Activated CD8-positive, alpha-beta memory T cell treated with anti-CD3 and anti-CD28 coated beads, Interleukin-2, amount 50 U/mL, for 1 hour (primary cell): ENCODE data around the gene IRF3.

ENCODE experiments used
- DNase-seq: peaks from one replicate; pipeline ENCODE4 v3.0.0-alpha.2; 2020; ENCODE audit errors: extremely low read depth

Gene IRF3

DNA sequence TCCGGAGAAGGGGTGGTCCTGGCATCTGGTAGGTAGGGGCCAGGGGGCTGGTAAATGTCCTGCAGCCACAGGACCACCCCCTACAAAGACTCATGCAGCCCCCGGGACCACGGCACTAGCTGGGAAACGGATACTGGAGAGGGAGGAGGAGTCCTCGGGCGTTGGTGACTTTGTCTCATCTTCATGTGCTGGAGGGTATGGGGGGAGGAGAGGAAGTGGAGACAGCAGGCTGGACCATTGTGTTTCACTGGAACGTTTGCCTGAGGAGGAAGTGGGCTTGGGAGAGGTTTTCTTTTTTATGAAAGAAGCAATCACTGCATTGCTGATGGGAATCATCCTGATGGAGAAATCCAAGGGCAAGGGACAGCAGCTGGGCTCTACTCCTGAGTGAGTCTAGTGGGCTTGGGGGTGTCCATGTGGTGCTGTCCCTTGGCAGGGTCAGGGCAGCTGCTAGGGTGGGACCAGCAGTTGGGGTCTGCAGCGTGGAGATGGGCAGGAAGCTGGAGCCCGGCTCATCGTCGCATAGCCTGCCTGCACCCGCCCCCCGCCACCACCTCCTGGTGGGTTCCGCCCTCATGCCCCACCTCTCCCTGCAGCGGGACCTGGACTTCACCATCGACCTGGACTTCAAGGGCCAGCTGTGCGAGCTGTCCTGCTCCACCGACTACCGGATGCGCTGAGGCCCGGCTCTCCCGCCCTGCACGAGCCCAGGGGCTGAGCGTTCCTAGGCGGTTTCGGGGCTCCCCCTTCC is 22.1 kb upstream of the IRF3 start:
- DNase-seq: no peak

DNA sequence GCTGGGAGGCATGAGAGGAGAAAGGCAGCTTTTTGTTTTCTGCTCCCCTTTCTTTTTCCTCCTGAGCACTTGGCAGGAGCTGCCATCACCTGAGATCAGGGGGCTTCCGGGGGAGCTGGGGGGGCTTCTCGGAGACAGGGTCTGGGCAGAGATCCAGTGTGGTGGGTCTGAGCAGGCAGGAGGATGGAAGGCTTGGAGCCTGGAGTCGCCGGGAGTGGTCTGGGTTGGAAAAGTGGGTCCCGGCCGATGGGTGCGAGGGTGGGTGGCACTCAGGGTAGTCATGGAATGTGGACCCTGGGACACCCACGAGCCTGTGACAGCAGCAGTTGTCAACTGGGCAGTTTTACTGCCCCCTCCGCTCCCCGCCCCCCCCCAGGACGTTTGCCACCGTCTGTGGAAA is 21.5 kb upstream of the IRF3 start:
- DNase-seq: no peak

DNA sequence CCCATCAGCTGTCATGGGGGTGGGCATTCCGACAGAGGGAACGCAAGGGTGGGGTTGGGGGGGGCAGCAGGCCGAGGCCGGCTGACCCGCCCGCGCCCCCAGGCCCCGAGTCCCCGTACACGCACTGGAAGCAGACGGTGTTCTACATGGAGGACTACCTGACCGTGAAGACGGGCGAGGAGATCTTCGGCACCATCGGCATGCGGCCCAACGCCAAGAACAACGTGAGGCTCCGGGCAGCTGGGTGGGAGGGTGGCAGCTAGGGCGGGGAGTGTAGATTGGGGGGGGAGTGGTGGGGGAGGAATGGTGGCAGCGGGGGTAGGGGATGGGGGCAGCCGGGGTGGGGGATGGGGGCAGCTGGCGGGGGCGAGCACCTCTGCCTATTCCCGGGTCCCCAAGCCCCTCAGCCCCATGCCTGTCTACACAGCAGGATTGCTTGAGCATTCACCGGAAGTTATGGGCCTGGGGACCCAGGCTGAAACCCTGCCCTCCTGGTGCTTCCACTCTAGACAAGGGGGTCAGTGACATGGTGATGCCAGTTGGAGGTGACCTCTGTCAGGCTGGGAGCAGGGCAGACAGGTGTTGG is 20.9 kb upstream of the IRF3 start:
- no peak for DNase-seq

DNA sequence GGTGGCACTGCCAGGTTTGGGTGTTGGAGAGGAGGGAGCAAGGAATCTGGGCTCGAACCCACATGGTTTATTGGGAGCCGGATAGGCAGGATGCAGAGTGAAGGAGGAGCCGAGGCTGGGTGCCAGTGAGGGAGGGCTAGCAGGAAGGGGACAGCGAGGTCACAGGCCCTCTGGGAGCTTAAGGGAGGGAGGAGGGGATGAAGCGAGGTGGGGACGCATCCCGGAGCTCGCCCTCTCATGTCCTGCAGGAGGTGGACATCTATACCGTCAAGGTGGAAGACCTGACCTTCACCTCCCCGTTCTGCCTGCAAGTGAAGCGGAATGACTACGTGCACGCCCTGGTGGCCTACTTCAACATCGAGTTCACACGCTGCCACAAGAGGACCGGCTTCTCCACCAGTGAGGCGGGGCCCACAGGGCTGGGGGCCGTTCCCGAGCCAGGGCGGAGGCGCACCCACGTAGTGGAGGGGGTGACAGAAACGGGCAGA is 20.2 kb upstream of the IRF3 start:
- DNase-seq: no peak

DNA sequence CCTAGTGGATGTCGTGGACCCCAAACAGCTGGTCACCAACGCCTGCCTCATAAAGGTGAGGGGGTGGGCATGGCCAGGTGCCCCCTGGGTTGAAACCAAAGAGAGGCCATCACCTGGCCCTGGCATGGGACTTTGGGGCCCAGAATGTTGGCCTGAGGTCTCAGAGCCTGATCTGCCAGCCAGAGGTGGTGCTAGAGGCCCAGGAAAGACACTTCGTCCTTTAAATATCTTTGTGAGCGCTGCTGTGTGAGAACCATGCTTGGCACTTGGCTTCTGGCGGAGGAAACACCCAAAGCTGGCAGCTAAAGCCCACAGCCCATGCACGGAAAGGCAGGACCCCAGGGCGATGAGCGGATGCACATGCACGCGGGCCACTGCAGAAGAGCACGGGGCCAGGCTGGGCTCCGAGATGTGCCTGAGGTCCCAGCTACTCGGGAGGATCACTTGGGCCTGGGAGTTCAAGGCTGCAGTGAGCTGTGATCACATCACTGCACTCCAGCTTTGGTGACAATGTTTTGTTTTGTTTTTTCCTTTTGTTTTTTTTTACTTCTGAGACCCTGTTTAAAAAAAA is 19.4 kb upstream of the IRF3 start:
- no peak for DNase-seq

DNA sequence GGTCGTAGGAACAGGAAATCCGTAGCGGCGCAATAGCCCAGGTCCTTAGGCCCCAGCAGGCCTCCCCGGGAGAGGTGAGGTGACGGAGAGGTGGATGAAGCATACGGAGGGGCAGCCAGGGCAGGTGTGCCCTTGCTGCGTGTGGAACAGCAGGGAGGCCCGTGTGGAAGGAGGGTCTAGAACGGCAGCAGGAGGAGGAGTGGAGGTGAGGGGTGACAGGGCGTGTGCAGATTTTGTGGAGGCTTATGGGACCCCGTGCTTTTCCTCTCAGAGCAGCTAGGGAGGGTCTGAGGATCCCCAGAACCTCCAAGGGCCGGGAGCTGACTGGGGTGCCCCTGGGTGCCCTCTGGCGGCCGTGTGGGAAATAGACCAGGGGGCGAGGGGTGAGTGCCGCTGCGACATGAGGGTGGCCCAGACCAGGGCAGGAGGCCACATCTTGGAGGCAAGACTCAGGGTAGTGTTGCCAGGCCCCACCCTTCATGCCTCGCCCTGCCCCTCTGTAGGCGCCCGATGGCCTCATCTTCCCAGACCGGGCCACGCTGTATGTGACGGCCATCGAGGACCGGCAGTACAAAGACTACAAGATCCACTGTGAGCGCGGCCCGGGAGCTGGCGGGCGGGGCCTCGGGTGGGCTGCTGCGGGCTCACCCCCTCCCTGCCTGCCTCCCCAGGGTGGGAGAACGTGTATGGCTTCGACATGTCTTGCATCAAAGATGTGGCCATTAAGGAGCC is 18.8 kb upstream of the IRF3 start:
- no peak for DNase-seq

DNA sequence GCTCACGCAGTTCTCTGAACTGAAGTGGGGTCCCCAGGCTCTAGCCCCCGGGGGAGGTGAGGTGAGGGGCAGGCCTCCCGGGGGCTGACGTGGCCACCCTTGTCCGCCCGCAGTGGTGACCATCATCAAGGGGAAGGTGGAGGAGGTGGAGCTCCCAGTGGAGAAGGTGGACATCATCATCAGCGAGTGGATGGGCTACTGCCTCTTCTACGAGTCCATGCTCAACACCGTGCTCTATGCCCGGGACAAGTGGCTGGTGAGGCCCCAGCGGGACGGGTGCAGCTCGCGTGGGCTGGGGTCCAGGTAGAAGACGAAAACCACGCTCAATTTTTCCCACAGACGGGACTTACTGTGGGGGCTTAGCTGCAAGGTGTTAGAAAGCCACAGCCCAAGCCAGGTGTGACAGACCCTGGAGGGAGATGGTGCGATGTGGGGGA is 18.2 kb upstream of the IRF3 start:
- DNase-seq: no peak

DNA sequence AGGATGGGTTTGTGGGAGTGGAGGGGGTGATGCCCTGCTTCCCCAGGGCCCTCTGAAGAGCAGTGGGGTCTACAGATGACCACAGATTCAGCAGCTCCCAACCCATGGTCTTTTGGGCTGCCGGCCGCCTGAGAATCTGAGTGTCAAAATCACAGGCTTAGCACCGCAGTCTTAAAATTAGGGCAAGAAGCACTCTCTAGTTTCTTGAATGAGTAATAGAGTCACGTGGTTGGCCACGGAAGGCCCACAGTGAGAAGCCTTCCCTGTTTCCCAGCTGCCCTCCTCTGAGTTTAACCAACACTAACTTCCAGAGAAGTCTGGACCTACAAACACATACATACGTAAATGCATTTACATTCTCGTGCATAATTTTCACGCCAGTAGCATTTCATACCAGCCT is 16.6 kb upstream of the IRF3 start:
- DNase-seq: no peak

DNA sequence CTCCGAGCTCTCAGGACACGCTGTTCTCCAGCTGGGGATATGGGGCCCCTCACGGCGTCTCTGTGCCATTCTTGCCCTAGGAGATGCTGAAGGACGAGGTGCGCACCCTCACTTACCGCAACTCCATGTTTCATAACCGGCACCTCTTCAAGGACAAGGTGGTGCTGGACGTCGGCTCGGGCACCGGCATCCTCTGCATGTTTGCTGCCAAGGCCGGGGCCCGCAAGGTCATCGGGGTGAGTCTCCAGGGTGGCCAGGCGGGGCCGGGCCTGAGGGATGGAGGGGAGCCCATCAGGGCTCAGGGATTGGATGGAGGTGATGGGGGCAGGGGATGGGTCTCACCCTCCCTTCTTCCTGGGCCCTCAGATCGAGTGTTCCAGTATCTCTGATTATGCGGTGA is 16.2 kb upstream of the IRF3 start:
- DNase-seq: no peak

DNA sequence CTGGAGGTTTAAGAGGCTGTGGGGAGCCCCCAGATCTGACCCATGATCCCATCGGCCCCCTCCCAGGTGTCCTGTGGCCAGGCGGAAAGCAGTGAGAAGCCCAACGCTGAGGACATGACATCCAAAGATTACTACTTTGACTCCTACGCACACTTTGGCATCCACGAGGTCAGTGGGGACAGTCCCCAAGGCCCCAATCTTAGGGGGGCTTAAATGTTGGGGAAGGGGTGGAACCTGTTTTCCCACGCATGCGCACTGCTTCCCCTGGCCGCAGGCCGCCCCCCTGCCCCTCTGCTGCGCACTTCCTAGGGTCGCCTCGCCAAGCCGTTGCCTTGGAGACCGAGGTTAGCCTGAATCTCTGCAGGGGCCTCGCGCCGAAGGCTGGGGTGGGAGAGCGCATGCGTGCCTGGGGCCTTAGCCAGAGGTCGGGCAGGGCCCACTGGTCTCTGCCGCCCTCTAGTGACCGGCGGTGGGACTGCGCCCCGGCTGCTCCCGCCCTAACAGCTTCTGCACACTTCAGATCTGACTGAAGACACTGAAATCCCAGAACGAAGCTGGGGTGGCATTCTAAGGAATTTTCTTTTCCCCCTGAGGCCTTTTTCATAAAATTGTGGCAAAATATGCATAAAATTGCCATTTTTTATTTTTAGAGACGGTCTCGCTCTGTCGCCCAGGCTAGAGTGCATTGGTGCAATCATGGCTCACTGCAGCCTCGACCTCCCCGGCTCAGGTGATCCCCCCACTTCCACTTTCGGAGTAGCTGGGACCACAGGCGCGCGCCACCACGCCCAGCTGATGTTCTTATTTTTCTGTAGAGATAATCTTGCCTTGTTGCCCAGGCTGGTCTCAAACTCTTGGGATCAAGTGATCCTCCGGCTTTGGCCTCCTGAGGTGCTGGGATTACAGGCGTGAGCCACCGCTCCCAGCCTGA is 15.0 kb upstream of the IRF3 start:
- peak; percentile 71 for DNase-seq

DNA sequence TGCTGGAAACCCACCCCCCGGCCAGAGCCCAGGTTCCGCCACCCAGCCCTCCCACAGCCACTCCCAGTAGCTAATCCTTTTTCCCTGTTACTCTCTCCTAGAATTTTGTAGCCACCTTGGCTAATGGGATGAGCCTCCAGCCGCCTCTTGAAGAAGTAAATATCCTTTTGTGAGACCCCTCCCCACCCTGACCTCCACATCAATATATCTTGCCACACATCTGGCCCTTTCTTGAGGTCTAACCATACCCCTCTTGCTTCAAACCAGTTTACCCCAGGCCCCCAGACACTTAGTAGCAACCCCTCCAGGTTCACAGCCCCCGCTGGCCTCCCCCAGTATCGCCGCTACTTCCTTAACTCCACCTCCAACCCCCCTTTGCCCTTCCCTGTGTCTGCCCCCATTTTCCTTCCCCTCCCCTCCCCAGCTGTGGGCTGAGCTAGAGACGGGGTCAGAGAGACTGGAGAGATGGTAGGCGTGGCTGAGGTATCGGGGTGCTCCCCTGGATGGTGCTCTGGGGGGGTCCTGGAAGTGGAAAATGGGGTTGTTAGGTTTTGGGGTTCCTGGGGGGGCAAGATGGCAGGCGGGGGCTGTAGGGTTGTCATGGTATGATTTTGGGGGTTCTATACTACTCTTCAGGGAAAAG is 14.2 kb upstream of the IRF3 start:
- DNase-seq: no peak

DNA sequence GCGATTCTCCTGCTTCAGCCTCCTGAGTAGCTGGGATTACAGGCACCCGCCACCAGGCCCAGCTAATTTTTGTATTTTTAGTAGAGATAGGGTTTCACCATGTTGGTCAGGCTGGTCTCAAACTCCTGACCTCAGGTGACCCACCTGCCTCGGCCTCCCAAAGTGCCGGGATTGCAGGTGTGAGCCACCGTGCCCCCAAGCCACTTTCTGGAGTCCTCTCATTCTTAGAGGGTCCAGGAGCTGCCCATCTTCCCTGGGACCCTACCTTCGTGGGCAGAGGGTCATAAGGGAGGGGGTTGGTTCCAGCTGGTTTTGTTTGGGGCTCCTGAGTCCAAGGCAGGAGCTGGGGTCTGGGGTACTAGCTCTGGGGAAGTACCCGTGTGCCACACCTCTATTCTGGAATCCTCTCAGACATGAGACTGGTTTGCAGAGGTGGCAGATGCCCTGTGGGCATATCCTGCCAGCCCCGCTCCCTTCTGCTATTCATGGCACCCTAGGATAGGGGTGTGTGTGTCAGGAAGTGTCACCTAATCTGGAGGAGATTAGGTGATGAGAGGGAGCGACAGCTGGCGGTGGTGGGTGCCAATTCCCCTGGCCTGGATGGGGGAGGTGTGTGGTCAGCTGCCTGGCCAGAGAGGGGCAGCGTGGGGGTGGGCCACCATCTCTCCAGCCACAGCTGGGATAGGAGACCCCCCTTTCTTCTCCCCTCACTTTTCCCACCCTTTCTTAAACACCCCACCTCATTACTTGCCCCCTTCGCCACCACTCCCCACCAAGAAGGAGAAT is 13.5 kb upstream of the IRF3 start:
- no peak for DNase-seq

DNA sequence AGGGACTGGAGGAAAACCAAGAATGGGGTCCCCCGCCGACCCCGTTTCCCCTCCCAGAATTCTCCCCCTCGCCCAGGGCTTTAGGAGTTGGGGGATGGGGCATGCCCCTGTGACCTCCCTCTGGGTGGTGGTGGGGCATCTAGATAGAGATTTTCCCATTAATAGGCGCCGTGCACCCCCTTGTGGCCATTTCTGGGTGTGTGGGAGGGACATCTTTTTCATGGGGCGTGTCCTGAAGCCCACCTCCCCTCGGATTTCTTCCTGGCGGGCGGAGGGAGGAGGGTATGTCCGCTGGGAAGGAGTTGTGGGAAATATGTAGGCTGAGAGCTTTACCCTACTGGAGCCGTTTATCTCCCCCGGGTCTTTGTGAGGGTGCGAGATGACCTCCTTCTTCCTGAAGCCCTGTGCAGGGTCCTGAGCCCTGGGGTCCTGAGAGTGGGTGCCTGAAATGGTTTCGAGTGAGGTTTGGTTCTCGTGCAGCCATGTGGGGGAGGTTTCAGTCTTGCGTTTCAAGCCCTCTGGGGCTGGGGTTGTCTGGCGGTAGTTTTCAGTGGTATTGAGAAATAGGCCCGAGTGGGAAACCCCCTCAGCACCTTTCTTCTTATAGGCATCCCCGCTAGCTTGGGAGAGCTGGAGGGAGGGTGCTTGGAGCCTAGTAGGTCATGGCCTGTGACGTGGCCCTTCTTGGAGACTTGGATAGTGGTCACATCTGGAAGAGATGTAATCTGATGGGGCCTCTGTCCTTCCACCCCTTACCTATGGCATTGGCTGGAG is 12.4 kb upstream of the IRF3 start:
- peak; percentile 50 for DNase-seq

DNA sequence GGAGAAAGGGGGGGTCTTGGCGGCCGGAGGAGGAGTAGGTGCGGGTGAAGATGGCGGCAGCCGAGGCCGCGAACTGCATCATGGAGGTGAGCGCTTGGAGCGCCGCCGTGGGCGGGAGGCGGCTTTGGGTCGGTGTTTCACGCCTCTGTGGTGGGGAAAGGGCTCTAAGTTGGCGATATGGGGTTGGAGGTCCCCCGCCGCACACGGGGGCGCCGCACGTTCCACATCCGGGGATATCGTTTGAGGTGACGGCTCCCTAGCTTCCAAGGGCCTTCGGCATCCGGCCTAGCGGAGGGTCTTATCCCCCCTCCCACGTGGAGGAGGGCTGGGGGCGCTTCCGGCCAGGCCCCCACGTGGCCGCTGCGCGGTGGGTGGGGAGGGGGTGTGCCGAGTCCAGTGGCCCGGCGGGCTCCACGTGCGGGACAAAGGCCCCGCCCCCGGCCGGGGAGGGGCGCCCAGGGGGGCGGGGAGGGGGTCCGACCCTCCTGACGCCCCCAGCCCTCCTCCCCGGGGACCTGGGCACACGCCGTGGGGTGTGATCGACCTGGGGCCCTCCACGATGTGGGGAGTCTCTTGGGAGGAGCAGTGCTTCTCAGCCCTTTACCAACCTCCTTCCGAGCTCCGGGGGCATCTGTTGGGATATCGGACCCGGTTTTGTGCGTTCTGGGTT is 11.7 kb upstream of the IRF3 start, which contains the start of gene PRMT1:
PRMT1 (plus strand) TSS at position 41 of the 670 bp plus-strand sequence; CDS start at position 51, 10 bp downstream.
- DNase-seq: no peak

DNA sequence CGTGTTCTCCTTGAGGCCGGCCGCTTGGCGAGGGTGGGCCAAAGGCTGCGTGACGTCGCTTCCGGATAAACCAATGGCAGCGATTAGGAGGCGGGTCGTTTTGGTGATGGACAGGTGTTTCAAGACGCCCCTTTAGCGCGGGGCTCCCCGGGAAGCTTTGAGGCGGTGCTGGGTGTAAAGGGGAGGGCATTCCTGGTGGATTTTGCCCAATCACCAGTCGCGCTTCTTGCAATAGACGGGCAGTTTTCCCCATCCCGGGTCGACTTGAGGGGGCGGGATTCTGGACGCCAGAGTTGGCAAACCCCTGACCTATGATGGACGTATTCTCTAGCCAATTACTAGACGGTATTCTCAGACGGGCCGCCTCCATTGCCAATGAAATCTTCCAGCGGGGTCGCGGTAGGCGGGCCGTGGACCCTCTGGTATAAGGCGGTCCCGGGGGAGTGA is 11.2 kb upstream of the IRF3 start:
- peak; percentile 98 for DNase-seq

DNA sequence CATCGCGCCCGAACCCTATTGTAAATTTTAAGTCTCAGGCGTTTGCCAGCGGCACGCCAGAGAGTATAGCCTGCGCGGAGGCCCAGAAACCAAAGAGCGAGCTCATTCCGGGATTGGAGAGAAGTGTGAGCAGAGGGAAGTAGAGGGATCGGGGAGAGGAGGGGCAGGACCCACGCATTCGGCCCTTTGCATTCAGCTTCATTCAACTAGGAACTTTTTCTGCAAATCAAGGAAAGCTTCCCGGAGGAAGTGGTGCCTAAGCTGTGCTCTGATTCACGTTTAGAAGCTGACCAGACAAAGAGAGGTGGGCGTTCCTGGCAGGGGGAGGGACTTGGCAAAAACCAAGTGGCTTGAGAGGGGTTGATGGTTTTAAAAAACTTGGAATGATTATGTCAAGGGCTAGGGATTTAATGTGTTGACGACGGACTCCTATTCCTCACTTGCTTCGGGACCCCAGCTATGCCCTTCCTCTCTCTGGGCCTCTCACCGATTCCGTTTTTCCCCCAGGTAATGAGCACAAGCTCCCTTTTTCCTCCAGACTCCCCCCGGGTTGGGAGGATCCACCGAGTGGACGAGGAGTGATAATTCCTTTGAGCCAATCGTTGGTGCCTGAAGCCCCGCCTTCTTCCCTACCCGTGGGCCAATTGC is 10.6 kb upstream of the IRF3 start:
- DNase-seq: no peak

DNA sequence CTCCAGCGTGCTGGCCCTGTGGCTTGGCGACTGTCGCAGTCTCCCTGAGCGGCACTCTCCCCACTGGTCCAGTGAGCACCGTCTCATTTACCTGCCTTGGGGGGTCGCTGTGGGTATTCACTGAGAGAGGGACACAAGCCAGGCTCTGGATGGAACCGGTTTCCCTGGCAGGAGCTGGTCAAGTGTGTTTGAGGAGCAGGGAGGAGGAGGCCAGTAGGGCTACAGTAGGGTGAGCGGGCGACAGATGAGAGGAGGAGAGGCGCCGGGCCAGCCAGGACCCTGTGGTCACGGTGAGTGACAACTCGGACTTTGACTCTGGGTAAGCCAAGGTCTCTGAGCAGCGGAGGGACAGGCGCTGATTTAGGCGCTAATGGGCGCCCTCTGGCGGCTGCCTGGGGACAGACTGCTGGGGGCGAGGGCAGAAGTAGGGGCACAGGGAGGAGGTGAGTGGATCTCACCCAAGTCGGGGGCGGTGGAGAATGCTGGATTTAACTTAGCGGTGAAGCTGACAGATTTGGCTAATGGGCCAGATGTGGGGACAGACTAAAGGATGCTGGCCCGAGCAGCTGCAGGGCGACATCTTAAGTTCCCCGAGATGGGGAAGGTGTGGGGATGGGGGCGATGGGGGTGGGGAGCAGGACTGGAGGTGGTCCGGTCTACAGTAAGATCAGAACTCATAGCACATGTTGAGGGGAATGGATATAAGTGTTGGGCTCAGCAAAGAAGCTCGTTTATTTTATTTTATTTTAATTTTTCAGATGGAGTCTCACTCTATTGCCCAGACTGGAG is 6.7 kb upstream of the IRF3 start:
- DNase-seq: no peak
